LNCaP clone FGC (cell line): Measurements from ENCODE around the gene OR2B2.
A peak's percentile ranks its signal among the peaks of the same experiment; 100 is the strongest.

Experiments
- DNase-seq: peaks from one replicate; pipeline ENCODE4 v3.0.0-alpha.2; 2011; ENCODE audit warnings: low read depth
- H3K4me3 ChIP-seq: 2 replicates; pipeline ENCODE4 v1.5.1; 2011; ENCODE audit warnings: mild to moderate bottlenecking, low read depth, low read length, control low read depth
- CTCF ChIP-seq: IDR thresholded peaks from 2 replicates; pipeline ENCODE4 v1.5.1; 2012; ENCODE audit warnings: mild to moderate bottlenecking; ENCODE audit not compliant: control insufficient read depth, insufficient read depth; ENCODE audit errors: extremely low read depth

The OR2B2 gene

GRCh38 chr6:27899543-27899942 is 12.7 kb downstream of the OR2B2 start:
- no peak for TF ChIP-seq CTCF
- H3K4me3 ChIP-seq = no peak overlapping the region
- no peak for DNase-seq

- no peak for TF ChIP-seq CTCF
- no peak overlapping the region for H3K4me3 ChIP-seq
- DNase-seq = no peak
These were observed 14.5 kb downstream of the OR2B2 start for GRCh38 chr6:27897580-27898206.

- H3K4me3 ChIP-seq = no peak overlapping the region; the same call in 1 of the 2 replicates
- TF ChIP-seq CTCF = no peak
These were observed 15.8 kb downstream of the OR2B2 start for GRCh38 chr6:27896398-27896796.

GRCh38 chr6:27894839-27895762 is 17.1 kb downstream of the OR2B2 start:
- peak; percentile 52 for DNase-seq
- H3K4me3 ChIP-seq = peak overlapping the region; percentile 76
- peak; percentile 89 for TF ChIP-seq CTCF

More at GRCh38 chr6:27896398-27896796, 15.8 kb downstream of the OR2B2 start:
- DNase-seq = no peak

- peak; percentile 86 for DNase-seq
- no peak for TF ChIP-seq CTCF
- peak overlapping the region; percentile 76 for H3K4me3 ChIP-seq
These were observed 18.1 kb downstream of the OR2B2 start for GRCh38 chr6:27893836-27894807.

GRCh38 chr6:27893059-27893835 is 18.9 kb downstream of the OR2B2 start:
- TF ChIP-seq CTCF = 0 out of 2 replicates have a peak, but pooled peaks have one; percentile 5
- DNase-seq = peak; percentile 98
- peak overlapping the region; percentile 76 for H3K4me3 ChIP-seq
